GM19238 (cell line): ENCODE data around the gene ABCF3.
A peak's percentile ranks its signal among the peaks of the same experiment; 100 is the strongest.

Experiments used
- DNase-seq: peaks from one replicate; pipeline ENCODE4 v3.0.0; 2011; ENCODE audit warnings: low spot score; ENCODE audit not compliant: insufficient read length

Gene ABCF3

DNA sequence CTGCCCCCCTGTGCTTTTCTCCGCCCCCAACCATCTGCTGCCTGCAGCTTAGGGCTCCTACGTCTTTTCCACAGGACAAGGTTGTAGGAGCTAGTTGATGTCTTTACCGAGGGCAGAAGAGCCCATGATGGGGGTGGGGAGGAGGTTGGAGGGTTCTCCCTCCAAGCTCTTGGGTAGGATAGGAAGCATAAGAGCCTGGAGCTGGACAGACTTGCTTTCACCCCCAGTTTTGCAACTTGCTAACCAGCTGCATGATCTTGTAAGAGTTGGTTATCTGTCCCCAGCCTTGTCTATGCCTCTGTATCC lies 856 bp downstream of the ABCF3 start:
- no peak for DNase-seq

GRCh38 chr3:184188080-184188479 lies 2.1 kb downstream of the ABCF3 start:
- no peak for DNase-seq

GRCh38 chr3:184189421-184189820 lies 3.4 kb downstream of the ABCF3 start:
- DNase-seq, result no peak

GRCh38 chr3:184192889-184193288 lies 6.9 kb downstream of the ABCF3 start:
- no peak for DNase-seq

DNA sequence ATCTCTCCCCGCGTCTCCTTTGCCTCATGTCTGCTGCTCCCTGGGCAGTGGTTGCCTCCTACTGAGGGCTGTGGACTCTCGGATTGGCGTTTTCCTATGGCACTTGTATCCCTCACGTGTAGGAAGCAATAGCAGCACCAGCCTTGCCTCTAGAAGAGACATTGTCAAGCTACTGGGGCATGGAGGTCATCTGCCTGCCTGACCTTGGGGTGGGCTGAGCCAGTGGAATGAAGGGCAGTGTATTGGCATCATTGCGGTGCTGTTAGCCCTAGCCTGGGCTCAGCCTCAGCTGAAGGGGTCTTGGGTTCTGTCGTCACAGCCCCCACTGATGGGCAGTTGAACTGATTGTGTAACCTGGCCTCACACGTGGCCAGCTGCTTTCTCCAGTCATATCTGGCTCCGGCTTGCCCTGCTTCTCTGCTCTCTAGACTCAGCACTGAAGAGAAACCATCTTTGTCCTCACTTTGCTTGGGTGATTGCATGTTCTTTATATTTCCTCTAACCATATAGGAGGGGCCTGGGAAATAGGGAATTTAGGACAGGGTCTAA lies 8.1 kb downstream of the ABCF3 start:
- no peak for DNase-seq

GRCh38 chr3:184196536-184196935 lies 10.5 kb downstream of the ABCF3 start:
- no peak for DNase-seq

GRCh38 chr3:184198509-184198908 lies 12.5 kb downstream of the ABCF3 start:
- DNase-seq, result no peak

GRCh38 chr3:184200825-184201224 lies 14.8 kb downstream of the ABCF3 start:
- no peak for DNase-seq

DNA sequence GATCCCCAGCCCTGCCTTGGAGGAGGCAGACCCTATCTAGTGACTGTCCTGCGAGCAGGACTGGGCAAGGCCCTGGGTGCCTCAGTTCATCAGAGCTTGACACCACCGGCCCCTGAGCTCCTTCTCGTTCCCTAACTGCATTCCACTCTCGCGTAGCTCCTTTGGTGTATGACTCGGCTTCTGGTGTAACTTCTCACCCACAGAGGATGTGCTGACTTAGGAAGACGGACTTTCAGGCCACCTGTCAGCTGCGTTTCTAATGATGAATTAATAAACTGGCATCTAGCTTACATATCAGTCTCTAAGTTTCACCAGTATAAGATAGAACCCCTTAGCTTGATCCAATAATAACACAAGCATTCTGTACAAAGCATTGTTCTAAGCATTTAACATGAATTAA lies 17.5 kb downstream of the ABCF3 start:
- DNase-seq, result no peak

DNA sequence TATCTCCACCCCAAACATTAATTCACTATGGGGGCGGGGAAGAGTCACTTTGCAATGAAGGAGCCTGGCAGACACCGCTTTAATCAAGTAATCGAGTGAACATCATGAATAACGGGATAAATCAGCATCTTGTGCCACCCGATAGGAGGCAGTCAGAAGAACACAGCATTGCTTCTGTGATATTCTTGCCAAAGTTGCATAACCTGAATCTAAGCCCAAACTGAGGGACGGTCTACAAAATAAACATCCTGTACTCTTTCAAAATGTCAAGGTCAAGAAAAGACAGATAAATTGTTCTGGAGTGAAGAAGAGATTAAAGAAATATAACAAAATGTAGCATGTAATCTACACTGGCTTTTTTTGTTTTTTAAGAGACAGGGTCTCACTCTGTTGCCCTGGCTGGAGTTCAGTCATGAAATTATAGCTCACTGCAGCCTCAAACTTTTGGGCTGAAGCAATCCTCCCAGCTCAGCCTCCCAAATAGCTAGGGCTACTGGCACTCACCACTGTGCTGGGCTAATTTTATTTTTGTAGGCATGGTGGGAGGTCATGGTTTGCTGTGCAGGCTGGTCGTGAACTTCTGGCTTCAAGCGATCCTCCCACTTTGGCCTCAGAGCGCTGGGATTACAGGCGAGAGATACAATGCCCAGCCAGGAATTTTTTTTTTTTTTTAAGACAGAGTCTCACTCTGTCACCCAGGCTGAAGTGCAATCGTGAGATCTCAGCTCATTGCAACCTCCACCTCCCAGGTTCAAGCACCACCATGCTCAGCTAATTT lies 23.3 kb downstream of the ABCF3 start:
- no peak for DNase-seq

GRCh38 chr3:184211297-184211696 lies 25.3 kb downstream of the ABCF3 start:
- DNase-seq, result no peak

DNA sequence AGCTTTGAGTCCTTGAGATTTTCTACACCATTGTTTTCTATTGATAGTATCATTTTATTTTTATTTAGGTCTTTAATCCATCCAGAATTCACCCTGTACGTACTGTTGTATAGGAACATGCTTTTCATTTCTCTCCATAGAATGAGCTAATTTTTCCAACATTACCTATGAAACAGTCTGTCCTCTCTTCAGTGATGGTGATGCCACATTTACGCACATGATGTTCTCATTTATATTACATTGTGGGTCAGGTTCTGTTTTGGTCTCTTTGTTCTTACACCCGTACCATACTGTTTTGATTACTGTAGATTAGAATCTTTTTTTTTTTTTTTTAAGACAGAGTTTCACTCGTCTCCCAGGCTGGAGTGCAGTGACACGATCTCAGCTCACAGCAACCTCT lies 25.7 kb downstream of the ABCF3 start:
- no peak for DNase-seq

- no peak for DNase-seq
Observed at GRCh38 chr3:184218814-184219213, 32.8 kb downstream of the ABCF3 start.

- DNase-seq, result no peak
Observed at GRCh38 chr3:184222521-184222920, 36.5 kb downstream of the ABCF3 start.

GRCh38 chr3:184223946-184224345 lies 37.9 kb downstream of the ABCF3 start:
- DNase-seq, result no peak

- peak; percentile 69 for DNase-seq
Observed at GRCh38 chr3:184227481-184227935, 41.5 kb downstream of the ABCF3 start.

GRCh38 chr3:184228376-184229137 lies 42.6 kb downstream of the ABCF3 start:
- no peak for DNase-seq

- peak; percentile 93 for DNase-seq
Observed at GRCh38 chr3:184229394-184230080, 43.5 kb downstream of the ABCF3 start, which contains the start of gene VWA5B2. VWA5B2 (plus strand) TSS chr3:184229585; CDS start chr3:184230529, 944 bp downstream.

DNA sequence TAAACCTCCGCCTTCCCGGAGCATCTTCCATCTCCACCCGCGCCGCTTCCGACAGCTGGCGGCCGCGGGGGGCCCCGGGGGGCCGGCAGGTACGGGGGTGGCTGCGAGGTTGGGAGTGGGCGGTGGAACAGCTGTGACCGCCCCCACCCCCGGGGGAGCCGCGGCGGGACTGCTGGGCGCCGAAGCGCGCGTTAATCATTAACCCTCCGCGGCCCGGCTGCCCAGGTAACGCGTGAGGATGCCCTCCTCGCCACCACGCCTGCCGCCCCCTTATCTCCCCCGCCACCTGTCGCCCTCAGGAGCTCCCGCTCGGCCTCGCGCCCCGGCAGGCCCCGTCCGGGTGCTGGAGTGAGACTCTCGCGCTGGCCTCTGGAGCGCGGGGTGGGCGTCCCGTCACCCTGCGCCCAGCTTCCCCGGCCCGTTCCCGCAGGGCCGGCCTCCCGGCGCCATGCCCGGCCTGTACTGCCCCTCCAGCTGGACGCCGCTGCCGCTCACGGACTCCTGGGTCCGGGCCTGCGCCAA lies 44.1 kb downstream of the ABCF3 start:
- peak; percentile 58 for DNase-seq

DNA sequence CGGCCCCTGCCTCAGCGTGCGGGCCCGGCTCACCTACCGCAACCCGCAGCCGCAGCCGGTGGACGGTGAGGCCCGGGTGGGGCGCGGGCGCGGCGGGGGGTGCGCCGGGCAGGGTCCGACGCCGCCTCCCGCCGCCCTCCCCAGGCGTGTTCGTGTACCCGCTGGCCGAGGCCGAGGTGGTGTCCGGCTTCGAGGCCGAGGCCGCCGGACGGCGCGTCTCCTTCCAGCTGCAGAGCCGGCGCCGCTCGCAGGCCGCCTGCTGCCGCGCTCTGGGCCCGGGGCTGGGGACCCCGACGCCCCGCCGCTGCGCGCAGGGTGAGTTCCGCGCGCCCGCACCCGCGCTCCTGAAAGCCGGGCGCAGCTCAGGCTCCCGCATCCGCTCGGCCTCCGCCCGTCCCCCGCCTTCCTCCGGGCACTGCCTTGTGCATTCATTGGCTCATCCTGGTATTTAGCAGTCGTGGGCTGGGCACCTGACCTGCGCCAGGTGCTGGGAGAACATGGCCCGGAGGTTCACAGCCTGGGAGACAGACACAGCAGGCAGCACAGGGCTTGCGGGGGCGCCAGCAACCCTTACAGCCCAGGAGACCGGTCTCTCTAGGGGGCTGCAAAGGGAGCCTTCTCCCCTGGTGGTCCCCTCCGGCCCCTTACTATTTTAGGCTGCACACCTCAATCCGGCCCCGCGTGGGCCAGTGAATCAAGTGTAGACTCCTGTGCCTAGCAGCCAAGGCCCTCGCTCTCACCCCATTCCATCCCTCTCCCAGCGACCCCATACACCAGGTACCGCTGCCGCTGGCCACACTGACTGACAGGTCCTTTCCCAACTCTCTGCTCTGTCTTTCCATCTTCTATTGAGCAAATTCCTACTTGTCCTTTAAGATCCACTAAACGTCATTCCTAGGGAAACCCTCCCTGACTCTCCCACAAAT lies 44.9 kb downstream of the ABCF3 start:
- DNase-seq, result no peak

GRCh38 chr3:184231671-184232070 lies 45.7 kb downstream of the ABCF3 start:
- no peak for DNase-seq
